ENCODE data around the gene MTG1.

- no peak for TF ChIP-seq CTCF (conservative IDR thresholded peaks at IDR 0.05)
- no peak for TF ChIP-seq ZFX (IDR thresholded peaks at IDR 0.05)
These were observed 11.3 kb downstream of the MTG1 start for GRCh38 chr10:133405272-133405671.
